ENCODE data around the gene NR4A3.
"Not testable (repeated sequence)": the region's sequence is repeated elsewhere in the genome, so short reads cannot be mapped to it uniquely, and the experiment has no call there.

NR4A3 gene

GRCh38 chr9:99821396-99822108 lies at the start of gene NR4A3:
NR4A3 (plus strand) TSS chr9:99821885; CDS start chr9:99828043, 6,158 bp downstream.
- DNase-seq = peak; percentile 99 to 100 (median 99)

DNA sequence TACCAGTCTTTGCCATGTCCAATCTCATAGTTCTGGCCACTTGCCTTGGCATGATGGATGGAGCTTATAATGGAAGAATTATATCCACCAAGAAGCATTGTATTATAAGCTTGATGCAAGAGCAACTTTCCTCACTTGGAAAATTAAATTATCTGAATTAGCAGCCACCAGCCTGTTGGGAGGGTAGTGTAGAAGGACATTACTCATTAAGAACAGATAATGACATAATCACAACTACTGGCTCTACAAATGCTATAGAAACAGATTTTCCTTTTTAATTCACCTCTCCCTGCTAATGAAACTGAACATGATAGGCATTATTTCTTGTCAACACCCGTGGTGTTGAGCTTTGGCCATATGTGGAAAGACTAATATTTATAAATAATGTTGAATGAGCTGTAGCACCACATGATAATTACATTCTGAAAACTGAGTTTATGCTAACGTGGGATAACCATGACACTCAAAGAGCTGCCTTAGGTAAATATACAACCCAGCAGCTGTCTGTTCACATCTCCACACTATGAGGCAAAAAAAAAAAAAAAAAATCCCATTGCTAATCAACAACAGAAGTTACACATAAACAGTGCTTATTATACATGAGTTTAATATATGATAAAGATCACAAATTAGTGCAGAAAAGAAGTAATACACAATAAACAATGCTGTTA lies 48.1 kb upstream of the NR4A3 start:
- DNase-seq = no peak

GRCh38 chr9:99778308-99778707 lies 43.4 kb upstream of the NR4A3 start:
- DNase-seq = peak; percentile 58 to 81 (median 75)

DNA sequence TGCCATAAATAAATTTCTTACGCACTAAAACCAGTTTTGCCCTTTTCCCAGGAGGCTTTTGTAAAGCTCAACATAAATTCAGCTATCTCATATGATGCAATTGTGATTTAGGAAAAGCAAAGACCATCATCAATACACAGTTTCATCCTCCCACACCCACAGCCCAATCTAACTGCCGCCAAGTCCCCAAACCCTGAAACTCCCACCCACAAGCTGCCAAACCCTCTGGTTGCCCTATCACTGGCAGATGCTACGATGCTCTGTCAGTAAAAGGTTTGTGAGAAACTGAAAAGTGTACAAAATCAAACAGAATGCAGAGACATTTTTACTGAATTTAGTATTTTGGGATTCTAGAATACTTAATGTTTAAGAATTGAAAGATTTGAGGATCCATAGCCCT lies 42.8 kb upstream of the NR4A3 start:
- DNase-seq = no peak

DNA sequence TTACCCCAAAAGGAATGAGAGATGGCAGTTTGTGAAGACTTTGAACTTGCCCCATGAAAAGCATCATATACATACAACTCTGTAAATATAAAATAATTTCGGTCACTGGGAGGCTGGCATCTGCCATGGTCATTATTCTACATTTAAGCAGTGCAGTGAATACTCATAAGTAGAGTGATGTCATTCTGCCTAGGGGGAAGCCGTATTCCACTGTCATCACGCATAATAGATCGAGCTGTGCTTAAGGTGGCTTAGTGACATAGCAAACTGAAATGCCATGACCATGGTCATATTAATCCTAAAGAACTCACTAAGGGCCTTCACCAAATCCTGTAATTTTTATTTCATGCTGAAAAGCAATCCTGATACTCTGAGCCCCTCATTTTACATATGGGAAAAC lies 42.4 kb upstream of the NR4A3 start:
- peak in 1 of 3 donors; percentile 28 for DNase-seq

DNA sequence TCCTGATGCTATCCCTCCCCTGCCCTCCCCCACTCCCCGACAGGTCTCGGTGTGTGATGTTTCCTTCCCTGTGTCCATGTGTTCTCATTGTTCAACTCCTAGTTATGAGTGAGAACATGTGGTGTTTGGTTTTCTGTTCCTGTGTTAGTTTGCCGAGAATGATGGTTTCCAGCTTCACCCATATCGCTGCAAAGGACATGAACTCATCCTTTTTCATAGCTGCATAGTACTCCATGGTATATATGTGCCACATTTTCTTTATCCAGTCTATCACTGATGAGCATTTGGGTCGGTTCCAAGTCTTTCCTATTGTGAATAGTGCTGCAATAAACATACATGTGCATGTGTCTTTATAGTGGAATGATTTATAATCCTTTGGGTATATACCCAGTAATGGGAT lies 39.3 kb upstream of the NR4A3 start:
- DNase-seq = not testable (repeated sequence)

GRCh38 chr9:99782962-99783718 lies 38.5 kb upstream of the NR4A3 start:
- DNase-seq = no peak

- DNase-seq = no peak
These were observed 37.9 kb upstream of the NR4A3 start for GRCh38 chr9:99783799-99784198.

GRCh38 chr9:99785010-99785590 lies 36.6 kb upstream of the NR4A3 start:
- DNase-seq = no peak

- DNase-seq = peak; percentile 51 to 78 (median 70)
These were observed 34.1 kb upstream of the NR4A3 start for GRCh38 chr9:99787556-99787955.

- no peak for DNase-seq
These were observed 28.2 kb upstream of the NR4A3 start for GRCh38 chr9:99793528-99793927.

- DNase-seq = no peak
These were observed 25.5 kb upstream of the NR4A3 start for GRCh38 chr9:99796231-99796630.

GRCh38 chr9:99801775-99802174 lies 19.9 kb upstream of the NR4A3 start:
- DNase-seq = no peak

DNA sequence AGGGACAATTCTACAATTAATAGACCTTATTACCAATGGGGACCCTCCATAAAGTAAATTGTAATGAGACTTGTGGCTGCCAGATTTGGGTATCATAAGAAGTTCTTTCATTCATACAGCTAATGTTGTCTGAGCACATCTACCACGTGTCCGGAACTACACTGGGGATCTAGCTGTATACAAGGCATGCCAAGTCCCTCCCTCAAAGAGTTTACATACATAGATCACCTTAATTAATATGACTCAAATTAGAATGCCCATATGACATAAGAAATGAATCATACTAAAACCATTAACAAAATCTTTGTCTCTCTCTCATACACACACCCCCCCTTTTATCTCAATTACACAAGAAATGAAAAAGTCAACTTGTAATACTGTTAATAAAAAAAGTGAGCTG lies 18.0 kb upstream of the NR4A3 start:
- no peak for DNase-seq

DNA sequence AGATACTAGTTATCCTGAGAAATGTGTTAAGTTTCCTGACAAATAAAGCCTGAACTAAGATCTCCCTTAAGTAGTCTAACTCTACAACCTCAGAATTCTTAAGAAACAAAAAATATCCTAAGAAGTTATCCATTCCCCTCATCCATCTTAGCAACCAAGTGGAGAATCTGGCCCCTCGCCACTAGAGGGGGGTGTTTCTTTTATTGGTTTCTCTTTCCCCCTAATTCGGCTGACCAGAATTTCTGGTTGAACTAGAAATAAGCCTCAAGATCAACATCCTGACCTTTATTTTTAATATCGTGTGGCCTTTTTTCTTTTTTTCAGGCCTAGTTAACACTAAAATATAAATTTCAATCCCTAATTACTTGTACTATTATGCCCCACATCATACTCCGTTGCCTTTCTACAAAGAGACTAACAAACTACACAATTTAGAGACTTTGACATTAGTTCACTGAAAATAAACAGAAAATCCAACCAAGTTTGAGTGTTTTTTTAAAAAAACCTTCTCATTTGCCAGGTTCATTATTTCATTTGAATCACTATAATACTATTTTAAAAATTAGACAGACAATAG lies 14.3 kb upstream of the NR4A3 start:
- DNase-seq = peak; percentile 83 to 87 (median 85)

DNA sequence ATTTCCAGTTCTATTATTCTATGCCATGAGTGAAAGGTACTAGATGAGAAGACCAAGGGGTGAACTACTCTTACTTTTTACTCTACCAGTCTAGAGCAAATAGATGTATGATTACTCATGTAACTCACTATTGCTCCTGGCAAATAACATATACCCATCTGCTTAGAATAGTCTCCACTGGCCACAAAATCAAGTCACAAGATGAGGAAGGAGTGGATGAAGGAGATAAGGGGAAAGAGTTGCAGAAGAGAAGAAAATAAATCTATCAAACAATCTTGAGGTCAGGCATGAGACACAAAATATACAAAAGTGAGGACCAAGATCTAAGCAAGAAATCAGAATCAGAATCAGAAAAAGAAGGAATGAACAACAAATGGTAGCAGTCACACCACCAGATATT lies 13.7 kb upstream of the NR4A3 start:
- no peak for DNase-seq

DNA sequence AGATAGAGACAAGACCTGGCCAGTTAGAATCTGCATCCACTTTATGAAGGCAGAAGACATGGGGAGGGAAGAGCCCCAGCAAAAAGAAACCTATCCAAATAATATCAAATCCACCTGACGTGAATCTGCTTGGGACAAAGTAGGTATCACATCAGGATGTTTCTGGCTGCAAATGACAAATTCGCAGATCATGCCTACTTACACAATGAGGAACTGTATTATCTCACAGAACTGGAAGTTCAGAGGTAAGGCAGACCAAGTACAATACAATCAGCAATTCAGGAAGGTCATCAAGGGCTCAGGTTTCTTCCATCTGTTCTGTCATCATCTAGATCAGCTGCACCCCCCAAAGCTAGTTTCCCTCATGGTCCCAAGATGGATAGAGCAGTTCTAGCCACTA lies 13.2 kb upstream of the NR4A3 start:
- peak; percentile 21 to 45 (median 34) for DNase-seq

DNA sequence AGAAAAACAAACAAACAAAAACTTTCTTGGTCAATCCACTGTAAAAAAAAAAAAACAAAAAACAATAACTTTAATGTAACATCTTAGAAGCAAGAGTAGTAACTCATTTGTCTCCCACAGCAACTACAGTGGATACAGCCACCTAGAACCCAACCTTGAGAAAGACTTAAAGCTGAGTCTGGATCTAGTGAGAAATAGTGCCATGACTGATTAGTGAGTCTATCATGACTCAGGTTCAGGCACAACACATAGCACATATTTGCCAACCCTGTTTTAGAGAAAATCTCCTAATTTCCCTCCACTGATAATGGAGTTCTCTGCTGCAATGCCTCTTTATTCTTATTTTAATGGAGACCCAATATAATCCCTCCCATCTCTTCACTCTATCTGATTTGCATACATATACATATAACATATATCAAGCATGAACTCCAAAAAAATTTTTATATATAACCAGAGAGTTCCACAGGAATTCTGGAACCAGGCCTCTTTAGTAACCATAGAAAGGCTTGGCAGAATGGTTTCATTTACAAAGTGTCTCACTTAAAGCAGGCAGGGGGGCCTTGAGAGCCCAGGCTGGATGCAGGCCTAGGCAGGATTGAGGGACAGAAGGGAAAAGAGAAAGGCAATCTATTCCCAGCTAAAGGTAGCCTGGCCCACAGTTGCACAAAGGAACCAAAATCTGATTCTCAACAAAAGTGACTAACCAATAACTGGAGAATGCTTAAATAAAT lies 11.9 kb upstream of the NR4A3 start:
- DNase-seq = peak; percentile 15 to 63 (median 58)

GRCh38 chr9:99811172-99811571 lies 10.5 kb upstream of the NR4A3 start:
- no peak for DNase-seq

DNA sequence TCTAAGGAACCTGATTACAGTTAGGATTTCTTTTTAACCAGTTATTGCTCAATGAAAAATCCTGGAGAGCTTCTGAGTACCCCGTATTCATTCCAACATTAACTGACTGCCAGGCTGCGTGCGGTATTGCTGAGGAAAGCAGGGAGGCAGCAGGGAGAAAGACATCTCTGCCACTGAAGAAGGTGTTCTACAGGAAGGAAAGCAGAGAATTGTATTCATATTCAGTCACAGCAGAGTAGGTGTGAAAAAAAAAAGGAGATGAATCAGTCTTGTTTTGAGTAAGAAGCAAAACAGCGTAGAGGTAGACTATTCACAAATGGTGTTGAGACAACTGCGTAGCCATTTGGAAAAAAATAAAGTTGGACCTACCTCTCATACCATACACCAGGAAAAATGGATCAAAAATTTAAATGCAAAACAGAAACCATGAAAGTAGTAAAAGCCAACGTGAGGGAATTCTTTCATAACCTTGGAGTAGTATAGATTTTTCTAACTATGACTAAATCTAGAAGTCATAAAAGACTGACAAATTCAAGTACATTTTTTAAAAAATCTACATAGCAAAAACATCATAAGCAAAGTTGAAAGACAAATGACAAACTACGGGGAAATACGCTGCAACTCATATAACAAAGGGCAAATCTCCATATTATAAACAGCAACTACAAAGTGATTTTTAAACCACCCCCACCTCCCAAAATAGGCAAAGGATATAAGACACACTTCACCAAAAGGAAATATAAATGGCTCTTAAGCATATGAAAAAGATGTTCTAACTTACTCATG lies 9.9 kb upstream of the NR4A3 start:
- DNase-seq = no peak

DNA sequence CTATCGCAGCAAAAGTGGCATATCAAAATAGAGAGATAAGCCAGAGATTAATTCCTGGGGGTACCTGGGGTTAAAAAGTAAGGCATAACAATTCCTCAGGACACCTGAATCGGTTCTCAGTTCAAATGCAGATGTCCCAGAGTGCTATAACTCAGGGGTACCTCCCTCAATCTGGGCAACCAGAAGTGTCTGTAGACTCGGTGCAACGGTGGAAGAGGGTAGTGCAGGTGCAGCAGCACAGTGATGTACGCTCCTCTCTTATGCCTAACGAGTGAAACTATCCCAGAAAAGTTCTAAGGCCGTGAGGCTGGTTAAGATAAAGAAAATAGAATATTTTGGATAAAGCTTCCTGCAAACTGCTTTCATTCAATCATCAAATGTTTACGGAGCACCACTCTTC lies 7.9 kb upstream of the NR4A3 start:
- no peak for DNase-seq

All from suppressor macrophage treated with lipopolysaccharide for 1 hour (primary cell).